CD4-positive, alpha-beta T cell treated with Interleukin-4 for 1 hour (primary cell): ENCODE data around the gene EDN2.

ENCODE experiments used
- DNase-seq, 2 donors: peaks; one replicate each; pipeline ENCODE4 v3.0.0-alpha.2; 2020 to 2022

EDN2 gene

GRCh38 chr1:41482001-41482765 is 2.3 kb downstream of the EDN2 start:
- no peak for DNase-seq

GRCh38 chr1:41481109-41481775 is 3.2 kb downstream of the EDN2 start:
- DNase-seq: no peak

- no peak for DNase-seq
These were observed 4.0 kb downstream of the EDN2 start for GRCh38 chr1:41480204-41481108.

- DNase-seq: no peak
These were observed 4.7 kb downstream of the EDN2 start for GRCh38 chr1:41479808-41480160.

GRCh38 chr1:41479000-41479807 is 5.3 kb downstream of the EDN2 start:
- DNase-seq: no peak

- no peak for DNase-seq
These were observed 6.2 kb downstream of the EDN2 start for GRCh38 chr1:41478118-41478748.

GRCh38 chr1:41476807-41477361 is 7.6 kb downstream of the EDN2 start:
- no peak for DNase-seq

- no peak for DNase-seq
These were observed 8.5 kb downstream of the EDN2 start for GRCh38 chr1:41475859-41476567.

GRCh38 chr1:41475346-41475745 is 9.1 kb downstream of the EDN2 start:
- DNase-seq: no peak

- no peak for DNase-seq
These were observed 9.8 kb downstream of the EDN2 start for GRCh38 chr1:41474490-41475271.

GRCh38 chr1:41473738-41474362 is 10.6 kb downstream of the EDN2 start:
- DNase-seq: no peak

GRCh38 chr1:41471658-41472057 is 12.8 kb downstream of the EDN2 start:
- DNase-seq: no peak

GRCh38 chr1:41469706-41470105 is 14.8 kb downstream of the EDN2 start:
- DNase-seq: no peak

GRCh38 chr1:41468122-41468762 is 16.2 kb downstream of the EDN2 start:
- DNase-seq: no peak

GRCh38 chr1:41467673-41468072 is 16.8 kb downstream of the EDN2 start:
- DNase-seq: no peak

GRCh38 chr1:41466146-41466545 is 18.3 kb downstream of the EDN2 start:
- no peak for DNase-seq

GRCh38 chr1:41465741-41466140 is 18.7 kb downstream of the EDN2 start:
- DNase-seq: no peak

GRCh38 chr1:41464885-41465284 is 19.6 kb downstream of the EDN2 start:
- no peak for DNase-seq

- DNase-seq: no peak
These were observed 21.0 kb downstream of the EDN2 start for GRCh38 chr1:41463516-41463915.

- DNase-seq: no peak
These were observed 21.8 kb downstream of the EDN2 start for GRCh38 chr1:41462680-41463004.
